NCI-H345 treated with DMSO at 0.1 percent for 48 hours (cell line): ENCODE measurements around the gene ARHGAP15.

Experiments used
- DNase-seq: peaks from one replicate; lab custom pipeline; 2025; ENCODE audit not compliant: unreplicated experiment; lab: John Stamatoyannopoulos, UW

ARHGAP15 gene

DNA sequence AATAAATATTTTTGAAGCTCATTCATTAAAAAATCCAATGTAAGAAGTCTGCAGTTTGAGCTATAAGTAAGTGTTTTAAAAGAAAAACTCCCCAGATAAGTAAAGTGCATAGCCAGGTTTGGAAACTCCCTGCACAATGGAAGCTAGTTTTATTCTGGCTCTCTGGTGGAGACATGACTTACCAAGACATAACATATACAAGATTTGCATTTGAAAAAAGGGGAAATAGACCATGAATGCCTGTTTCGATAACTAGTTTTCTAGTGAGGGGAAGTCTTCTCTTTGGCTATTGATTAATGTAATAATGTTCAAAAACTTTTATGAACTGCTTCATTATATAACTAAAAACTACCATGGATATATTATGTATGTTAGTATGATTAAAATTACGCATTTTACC lies 435.2 kb downstream of the ARHGAP15 start:
- DNase-seq = no peak

DNA sequence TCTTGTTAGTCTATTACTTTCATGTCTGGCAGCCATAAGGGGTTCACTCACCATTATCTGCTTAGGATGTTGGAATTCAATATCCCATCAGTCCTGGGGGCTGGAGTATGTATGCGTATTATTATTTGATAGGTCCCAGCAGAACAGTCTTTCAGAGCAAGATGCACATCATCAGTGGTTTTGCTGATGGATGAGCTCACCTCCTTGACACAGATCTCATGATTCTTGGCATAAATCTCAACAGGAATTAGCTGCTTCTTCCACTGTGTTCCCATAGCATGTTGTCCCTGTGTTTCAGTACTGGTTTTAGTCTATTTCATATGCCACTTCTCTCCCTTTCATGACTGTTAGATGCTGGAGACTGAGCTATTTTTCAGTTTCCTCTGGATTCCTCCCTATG lies 442.5 kb downstream of the ARHGAP15 start:
- no peak for DNase-seq

DNA sequence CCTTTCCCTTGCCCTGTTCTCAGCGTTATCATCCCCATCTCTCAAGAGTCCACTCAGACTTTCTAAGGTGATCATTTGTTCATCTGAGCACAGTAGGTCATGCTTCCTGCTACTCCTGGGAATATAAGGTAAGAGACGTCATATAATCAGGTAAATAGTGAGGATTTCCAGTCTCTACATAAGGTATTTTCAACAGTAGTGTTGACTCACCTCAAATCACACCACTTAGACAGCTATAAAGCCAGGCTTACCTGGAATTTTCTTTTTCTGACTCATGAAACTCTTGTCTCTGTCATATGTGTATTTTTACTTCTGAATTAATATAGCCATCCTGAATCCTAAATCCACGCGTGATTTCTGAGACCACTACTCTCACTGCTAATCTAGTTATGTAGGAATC lies 443.2 kb downstream of the ARHGAP15 start:
- no peak for DNase-seq

DNA sequence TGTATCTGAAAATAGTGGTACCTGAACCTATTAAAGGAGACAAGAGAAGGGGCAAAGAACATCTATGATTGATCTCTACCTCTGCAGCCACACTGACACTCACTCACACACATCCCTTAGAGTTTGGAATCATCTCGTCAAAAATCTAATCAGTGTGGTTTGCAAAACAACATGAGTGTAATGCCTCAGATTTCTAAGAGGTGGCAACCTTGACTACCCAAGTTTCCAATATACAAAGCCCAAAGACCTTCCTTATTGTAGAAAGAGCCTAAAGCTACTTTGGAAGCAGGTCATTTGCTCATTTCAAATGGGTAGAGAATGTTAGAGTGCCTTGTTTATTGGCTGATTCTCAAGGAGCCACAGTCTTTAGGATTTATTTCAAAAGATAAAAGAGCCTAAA lies 444.9 kb downstream of the ARHGAP15 start:
- DNase-seq = no peak

DNA sequence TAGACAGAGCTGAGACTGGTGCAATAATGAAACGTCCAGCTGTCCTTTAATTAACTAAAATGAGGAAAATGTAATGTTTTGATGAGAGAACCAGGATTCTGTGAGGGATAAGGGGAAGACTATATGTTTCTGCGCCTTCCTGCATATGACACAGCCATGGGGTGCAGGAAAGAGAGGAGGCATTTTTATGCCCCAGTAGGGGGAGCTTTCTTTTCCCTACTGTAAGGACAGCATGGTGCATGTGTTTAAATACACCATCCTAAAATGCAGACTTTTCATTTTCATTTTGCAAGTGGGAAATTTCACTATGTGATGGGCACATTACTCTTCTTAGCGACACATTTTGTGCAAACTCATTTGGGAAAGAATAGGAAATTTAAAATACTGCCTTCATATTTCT lies 446.1 kb downstream of the ARHGAP15 start:
- no peak for DNase-seq

DNA sequence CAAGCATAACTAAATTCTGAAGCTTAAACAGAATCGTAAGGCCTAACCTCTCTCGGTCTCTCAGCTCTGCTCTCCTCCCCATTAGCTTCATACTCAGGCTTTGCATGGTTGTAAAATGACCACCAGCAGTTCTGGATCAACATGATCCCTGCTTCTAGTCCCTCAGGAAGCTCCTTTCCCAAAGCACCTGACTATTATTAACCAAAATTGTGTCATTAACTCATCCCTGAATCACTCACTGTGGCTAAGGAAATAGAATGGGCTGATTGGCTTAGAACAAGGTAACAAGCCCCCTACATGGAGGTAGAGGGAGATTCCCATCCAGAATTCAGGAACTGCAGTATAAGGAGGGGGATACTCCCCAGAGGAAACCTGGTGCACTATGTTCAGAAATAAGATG lies 448.3 kb downstream of the ARHGAP15 start:
- DNase-seq = no peak

DNA sequence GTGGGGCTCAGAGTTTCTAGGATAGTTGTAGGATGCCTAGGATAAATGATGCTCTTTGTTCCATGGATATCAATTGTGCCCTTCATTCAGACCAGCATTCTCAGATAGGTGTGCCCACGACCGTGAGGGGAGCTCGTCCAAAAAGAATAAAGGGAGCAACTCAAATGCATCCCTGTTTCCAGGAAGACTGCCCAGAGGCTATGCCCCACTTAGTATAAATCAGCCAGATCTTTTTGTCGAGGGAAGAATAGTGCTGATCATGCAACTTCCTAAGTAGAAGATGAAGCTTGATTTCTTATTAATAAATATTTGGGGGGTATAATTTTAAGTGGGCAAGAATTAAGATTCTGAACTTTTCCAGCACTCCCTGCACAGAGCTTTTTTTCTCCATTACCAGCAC lies 450.2 kb downstream of the ARHGAP15 start:
- DNase-seq = no peak

DNA sequence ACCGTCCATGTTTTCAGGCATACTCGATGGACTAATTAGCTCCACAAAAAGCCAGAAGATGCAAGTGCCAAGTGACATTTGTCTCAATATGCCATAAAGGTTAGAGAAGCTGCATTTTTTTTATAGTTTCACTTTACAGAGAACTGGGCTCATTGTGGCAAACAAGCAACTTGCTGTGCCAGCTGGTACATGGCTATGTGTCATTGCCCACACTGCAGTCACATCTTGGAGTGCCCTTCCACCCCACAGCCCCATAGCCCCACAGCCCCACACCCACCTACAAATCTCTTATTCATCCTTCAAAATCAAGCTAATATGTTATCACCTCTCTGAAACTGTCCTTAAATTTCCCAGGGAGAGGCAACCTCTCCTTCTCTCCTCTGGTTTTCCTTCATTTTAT lies 451.9 kb downstream of the ARHGAP15 start:
- DNase-seq = no peak

DNA sequence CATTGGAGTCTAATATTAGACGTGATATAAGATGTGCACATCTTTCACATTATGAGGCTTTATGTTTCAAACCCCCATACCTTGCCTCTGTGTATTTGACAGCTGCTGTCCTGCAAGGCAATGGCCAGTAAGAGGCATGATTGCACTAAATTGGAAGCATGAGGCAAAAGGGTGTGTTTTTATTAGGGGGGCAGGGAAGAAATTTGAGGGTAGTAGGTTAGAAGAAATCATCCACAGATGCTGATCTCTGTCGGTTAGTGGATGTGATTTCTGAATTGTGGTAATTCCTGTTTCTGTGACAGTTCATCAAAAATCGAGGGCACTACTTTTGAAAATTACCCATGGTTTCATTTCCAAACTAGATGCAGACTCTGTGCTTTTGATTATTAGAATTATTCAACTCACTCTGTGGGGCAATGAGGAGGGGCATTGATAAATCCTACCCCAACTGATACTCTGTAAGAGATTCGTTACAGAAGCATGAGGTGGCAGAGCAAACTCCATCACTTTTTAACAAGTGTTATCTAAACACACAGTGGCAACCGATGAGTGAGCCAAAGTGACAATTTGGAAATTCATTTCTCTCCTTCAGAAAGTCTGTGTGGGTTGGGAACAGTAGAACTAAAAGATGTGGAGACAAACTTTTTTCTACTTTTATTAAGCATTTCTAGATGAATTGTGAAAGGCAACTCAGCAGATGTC lies 453.0 kb downstream of the ARHGAP15 start:
- DNase-seq = no peak

DNA sequence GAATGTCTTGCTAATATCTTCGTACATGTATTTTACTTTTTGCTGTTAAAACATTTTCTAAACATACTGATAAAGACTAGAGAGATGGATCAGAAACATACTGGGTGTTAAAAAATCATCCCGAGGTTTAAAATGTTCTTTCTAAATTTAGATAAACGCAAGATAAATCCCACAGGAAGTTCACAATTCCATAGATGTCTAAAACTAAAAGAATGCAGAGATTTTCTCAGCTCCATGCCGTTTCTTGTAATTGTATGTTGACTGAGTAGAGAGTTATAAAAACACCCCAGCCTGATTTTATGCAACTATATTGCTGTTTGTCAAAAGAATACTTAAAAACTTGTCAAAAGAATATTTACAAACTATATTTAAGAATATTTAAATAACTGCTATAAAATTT lies 455.7 kb downstream of the ARHGAP15 start:
- no peak for DNase-seq

DNA sequence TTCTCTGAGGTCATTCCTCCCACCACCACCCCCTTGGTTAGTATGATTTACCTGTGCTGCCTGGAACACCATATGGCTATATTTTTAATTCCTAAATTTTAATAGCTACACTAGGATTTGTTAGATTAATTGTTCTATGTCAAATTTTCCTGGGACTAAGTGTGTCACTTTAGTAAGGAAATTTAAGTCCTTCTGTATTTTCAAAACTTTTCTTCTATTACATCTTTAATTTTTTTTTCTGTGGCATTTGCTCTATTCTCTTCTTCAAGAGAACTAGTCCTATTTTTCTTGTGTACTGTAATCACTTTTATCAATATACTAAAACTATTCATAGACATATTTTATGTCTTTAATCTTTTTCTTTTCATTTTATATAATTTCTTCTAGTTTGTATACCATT lies 456.9 kb downstream of the ARHGAP15 start:
- DNase-seq = no peak

DNA sequence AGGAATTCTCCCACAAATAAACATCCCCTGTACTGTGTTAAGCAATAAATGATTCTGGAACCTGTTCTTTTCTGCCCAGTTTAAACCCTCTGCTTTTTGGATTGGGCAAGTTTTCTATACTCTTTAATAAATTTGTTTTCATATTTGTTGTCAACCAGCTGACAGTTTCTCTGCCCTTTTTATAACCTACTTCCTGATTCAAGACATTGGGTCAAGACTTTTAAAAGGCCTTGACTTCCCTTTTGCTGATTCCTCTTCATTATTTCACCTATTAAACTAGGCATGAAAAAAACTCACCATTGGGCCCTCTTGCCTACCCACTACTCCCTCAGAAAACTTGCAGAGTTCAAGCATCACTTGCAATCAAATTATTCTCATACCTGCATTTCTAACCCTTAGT lies 459.5 kb downstream of the ARHGAP15 start:
- DNase-seq = no peak

DNA sequence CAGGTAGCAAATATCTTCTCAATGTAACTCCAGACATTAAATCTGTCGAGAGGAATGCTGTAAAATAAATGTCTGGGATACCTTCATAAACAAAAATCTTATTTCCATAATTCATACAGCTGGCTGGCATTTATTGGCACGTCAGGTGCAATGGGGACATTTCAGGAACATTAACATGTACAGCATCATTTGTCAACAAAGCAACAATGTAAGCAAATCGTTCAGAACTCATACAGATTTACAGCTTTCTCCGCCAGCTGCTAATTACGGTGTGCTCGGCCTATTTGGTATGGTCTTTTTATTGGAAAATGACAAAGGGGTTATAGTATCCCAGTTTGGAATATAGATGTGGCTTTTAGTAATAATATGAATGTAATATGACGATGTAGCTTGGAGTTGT lies 464.9 kb downstream of the ARHGAP15 start:
- no peak for DNase-seq

DNA sequence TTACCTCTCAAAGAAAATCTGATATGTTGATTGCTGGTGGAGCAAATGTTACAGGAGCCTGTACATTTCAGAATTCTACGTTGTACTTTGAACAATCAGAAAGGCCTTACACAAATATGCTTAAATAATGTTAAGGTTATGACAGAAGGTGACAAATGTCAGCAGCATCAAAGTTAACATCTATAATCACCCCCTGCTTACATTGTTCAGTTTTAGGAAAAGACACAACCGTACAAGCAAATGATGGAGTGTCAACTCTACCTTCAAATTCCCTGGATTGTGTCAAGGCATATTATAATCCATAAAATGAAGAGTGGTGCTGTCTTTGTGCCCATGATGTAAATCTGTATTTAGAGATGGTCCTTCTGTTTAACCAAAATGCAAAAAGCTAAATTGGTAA lies 465.5 kb downstream of the ARHGAP15 start:
- no peak for DNase-seq

DNA sequence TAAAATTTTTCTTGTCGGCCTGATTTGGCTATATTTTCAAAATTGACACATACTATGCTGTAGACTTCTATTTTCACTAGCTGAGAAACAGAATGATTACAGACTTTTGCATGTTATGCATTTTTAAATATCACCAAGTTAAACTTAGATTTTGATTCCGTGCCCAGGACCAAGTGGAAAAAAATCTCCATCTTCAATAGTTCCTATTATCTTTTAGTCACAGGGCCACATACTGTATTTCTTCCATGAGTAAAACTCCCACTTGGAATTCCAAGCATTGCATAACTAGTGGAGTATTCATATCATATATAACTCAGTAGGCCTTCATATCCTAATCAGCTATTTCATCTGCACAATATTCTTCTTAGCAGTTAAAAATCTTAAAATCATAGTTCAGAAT lies 470.9 kb downstream of the ARHGAP15 start:
- DNase-seq = no peak

DNA sequence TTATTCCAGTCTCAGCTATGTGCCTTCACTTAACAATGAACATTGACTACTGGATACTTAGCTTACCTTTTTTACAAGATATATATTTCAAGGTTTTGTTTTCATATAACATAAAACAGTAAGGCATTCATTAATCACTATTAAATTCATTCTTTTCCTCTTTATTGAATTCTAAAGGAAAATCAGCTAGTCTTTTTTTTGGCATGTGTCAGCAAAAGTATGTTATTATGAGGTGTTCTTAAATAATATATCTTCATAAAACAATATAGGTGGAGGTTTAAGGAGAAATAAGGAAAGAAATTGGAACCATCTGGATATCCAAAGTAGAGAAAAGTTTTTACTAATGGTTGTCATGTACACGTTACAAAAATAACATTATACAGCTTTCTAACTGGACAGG lies 472.6 kb downstream of the ARHGAP15 start:
- no peak for DNase-seq

DNA sequence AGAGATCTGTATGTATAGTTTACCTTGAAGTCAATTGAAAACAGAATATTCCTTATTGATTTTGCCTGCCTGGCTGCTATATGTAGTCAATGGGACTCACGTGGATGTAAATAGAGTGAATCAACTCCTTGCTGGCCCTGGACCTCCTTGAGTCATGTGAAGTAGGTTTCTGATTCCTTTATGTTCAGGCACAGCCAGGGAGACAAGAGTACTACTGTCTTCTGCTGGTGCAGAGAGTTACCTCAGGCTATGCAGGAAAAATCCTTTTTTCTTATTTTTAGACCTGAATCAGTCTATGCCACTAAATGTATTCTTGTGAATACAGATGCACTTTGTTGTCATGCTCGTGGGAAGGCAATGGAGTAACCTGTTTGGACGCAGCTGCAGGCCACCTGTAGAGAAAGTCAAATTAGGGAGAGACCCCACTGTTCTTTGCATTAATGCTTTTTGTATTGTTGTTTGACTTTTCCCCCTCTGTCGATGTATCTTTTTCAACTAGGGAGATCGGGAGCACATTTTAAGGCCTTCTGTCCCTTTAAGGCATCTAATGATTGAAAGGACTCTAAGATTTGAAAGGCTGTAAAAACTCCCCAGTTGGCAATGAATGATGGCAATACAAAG lies 473.9 kb downstream of the ARHGAP15 start:
- peak; percentile 83 for DNase-seq

DNA sequence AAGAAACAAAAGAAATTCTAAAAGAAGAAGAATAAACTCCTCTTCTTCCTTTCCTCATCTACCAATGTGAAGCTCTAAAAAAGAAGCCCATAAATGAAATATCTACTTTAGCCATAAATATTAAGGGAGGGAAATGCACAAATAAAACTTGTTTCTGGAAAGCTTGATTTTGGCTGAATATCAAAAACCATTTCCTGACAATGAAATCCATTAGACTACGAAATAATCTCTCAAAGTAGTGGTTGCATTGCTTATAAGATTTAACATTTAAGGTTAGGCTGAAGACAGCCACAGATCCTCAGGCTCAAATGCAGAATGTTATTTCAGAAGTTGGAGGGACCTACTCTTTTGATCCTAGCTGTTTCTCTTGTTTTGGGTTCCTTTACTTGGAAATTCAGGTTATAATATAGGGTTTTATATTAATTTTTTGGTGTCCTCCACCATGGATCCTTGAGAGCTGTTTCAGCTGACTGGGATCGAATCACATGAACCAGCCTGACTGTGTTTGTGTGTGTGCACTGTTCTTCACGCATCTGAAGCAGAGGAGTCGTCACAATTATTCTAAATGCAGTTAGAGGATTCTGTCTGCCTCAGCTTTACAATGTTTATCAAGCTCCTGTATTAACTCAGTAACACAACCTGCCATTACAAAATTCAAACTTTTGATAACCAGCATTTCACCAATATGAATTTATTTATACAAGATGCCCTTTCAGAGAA lies 474.8 kb downstream of the ARHGAP15 start:
- no peak for DNase-seq

DNA sequence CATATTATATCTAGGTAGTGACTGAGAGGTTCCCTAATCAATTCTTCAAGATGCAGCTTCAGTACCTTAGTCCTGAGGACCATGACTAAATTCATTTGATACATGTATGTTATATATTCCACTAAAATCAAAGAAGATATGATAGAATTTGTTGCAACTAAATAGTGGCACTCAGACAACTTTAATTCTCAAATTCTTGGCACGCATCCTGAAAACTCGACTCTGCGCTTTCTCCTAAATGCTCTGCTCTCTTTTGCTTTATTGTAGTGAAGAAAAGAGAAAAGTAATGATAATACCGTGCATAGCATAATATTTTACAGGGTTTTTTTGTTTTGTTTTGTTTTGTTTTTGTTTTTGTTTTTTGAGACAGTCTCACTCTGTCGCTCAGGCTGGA lies 475.3 kb downstream of the ARHGAP15 start:
- no peak for DNase-seq

DNA sequence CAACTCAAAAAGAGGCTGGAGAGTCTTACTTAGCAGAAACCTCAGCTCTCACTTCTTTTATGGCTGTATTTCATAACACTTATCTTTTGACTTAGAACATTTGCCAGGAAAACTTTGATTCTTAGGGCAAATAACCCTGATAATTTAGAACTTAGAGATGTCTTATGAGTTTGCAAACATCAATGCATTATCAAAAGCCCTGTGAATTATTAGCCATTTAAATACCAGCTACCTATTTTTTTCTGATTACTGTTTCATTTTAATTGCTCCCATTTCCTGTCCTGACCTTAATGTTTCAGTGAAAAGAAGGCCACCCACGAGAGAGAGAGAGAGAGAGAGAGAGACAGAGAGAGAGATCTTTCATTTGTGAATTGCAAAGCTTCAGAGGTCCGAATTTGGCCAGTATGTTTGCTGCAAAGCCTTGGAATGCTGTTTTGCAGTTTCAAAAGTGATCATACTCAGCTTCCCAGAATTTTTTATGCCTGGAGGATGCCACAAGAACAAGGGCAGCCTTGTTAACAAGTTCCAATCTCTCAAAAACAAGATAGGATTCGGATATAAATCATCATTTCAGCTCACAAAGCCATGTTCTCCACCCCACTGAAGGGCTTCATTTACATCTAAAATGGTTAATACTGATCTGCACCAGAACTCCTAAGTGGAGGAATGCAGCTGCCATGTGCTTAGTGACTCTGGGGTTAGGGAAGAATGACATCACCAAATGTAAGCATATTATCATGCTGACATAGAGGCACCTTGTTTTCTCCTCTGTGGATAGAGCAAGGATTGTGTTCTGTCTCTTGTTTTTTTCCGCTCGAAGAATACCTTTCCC lies 478.2 kb downstream of the ARHGAP15 start:
- no peak for DNase-seq

DNA sequence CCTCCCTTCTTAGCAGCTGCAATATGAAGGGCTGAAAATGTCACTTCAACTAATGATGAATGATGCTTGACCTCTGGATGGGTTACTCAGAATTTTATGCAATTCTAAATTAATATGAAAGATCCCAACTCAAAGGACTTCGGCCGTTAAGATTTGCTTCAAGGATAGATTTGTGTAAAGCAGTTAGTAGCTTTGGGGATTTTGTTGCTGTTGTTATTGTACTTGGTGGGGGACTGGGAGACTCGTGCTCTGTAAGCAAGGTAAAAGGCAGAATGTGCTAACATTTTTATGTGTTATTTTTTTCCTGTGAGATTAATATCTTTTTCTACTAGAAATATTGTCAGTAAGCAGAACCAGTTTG lies 478.8 kb downstream of the ARHGAP15 start:
- DNase-seq = no peak

DNA sequence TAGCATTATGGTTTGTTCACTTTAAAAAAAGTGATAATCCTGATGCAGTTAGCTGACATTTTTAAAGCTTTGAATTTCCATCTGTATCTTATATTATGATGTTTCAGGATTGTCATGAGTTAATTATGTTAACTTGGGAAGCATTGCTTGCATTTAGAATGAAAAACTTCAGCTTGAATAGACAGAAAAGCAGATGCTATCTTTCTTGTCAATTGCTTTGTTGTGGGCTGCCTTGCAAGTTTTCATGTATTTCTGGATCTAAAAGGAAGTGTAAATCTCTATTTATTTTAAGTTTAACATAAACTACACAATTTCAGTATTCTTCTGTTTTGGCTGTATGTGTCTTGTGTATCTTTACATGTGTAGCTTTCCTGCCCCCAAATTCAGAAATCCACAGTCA lies 479.5 kb downstream of the ARHGAP15 start:
- no peak for DNase-seq
